GOT3 (cell line): Measurements from ENCODE around the gene ARHGAP26.

Experiments
- DNase-seq: peaks from one replicate; lab custom pipeline; 2025; ENCODE audit warnings: mixed read lengths; lab: John Stamatoyannopoulos, UW

Gene ARHGAP26

DNA sequence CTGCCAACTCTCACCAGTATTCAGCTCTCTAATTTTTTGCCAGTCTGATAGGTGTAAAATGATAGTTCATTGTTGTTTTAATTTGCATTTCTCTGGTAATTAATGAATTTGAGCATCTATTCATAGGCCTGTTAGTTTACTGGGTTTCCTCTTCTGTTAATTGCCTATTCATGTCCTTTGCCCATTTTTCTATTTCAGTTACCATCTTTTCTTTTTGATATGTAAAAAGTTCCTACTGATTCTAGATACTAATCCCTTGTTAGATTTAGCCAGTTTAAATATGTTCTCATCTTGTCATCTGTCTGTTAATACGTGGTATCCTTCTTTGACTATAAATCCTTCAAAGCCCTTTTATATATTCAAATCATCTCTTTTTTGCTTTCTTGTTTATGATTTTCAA, 247.8 kb downstream of the ARHGAP26 start:
- DNase-seq, result no peak

DNA sequence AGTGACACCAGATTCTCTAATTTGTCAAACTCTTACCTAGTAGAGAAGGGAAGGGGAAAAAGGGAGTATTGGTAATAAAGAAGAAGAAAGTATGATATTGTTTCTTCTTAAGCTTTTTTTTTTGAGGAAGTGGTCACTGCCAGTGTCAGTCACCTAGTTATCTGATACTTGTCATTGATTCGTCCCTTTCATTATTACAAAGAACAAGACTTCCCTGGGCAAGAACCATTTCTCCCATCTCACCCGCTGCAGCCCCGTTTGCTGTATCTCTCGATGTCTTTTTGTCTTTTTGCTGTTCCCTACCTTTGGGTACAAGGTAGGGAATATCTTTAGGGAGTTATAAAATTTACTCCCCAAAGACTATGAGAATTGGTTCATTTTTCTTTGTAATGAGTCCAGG, 249.0 kb downstream of the ARHGAP26 start:
- no peak for DNase-seq

DNA sequence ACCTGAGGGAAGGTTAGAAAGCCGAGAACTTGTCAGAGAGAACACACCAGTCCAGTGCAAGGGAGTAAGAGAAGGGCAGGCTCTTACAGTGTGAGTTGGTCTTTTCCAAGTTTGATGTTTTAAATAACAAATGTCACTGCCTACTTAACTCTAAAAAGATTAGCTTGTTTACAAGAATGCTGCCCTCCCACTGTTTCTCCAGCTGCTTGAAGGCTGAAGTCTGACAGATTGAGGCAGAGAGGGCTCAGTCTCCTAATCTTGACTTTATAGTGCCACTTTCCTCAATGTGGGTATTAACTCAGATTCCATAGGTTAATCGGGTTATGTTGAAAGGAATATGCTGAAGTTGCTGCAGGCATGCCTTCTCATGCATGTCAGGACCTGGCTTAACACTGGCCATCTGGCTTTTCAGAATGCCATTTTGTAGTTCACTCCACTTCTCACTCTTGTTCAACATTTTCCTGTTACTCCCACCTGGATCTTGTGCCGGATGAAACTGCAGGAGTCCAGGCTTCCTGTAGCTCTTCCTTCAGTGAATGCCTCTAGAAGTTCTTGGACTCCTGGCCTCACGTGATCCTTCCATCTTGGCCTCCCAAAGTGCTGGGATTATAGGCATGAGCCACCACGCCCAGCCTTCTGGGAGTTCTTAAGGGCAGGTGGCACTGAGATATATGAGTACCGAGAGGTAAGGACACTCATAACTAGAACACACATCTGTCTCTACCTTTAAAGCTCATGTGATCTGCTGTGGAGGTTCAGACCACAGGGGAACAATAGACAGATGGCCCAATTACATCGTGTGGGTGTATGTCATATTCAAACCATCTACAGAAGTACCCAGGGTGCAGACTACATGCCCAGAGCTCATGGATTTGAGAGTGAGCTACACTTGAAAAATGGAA, 249.7 kb downstream of the ARHGAP26 start:
- DNase-seq, result no peak

DNA sequence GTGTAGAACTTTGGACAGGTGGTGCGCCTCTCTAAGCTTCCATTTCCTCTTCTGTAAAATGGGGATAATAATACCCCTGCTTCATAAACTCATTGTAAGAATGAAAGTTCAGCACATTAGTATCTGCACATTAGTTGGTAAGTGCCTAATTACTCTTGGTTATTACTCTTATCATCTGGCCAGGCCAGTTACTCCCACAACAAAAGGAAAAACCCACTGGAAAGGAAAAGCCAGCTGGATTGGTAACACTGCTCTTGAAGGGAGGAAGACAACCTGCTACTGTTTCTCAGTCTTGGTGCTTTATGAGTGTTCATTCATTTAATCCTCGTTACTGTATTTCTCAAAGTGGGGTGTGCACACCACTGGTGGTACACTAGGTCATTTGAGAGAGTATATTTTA, 251.4 kb downstream of the ARHGAP26 start:
- no peak for DNase-seq

DNA sequence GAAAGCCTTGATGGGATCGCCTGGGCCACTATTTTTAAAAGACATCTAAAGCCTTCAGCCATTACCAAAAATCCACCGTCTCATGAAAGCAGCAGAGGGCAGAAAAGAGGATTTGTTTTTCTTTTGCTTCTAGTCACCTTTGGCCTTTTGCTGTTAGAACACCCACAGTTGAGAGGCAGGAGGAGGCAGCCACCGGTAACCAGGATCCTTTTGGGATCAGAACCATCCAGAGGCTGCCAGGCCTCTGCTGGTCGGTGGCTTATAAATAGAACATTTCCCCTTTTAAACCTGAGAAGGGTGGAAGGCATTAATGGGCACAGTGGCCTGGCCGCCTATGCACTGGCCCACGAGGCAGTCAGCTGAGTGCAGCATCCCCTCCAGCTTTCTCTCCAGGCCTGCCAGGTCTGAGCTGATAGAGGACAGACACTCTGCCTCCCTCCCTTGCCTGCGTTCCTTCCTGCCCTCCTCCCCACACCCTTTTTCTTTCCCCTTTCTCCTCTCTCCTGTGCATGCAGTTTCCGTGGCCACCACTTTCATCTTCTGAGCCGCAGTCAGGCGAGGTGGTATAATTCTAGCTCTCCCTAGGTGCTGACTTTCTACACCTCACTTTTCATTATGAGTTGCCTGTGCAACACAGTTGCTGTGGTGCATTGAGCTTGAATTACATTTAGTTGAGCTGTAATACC, 253.4 kb downstream of the ARHGAP26 start:
- no peak for DNase-seq

DNA sequence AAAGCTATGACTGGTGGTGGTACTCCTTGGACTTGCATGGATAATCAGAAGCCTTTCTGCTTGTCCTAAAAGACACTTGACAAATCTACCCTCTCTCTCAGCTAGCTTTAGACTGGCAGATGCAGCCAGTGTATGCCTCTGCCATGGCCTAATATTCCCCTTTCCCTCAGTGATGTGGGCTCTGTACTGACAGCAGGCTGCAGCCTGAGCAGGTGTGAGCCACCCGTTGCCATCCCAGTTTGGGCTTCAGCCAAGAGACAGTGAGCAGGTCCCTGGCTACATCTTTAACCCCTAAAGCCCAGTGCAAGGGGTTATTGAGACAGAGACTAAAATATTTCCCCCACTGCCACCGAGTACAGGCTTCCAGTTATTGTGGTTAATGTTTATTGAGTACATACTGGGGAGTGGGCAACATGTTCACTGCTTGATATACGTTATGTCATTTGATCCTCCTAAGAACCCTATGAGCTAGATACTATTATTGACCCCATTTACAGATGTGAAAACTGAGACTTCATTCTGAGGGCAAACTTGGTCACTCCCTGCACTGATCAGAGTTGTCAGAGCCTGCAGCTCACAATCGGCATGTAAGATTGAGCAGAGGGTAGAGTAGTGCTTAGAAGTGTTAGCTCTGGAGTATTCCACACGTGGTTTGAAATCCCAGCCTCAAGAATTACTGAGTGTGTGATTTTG, 254.2 kb downstream of the ARHGAP26 start:
- DNase-seq, result no peak

DNA sequence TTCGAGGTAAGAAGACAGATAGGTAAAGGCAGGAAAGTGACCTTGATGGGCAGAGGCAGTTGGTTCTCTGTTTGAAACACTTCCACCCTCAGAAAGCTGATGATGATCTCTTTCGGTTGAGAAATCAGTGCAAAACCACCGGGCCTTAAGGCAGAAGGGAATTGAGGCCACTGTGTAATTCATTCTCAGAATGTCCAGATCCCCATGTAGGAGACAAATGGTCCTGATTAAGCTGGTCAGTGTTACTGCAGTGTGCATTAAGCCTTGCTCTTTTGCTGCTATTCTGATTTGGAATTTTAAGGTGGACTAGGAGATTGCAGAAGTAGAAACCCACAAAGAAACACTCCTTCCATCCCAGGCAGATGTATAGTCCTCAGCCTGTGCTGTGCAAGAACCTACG, 255.2 kb downstream of the ARHGAP26 start:
- DNase-seq, result no peak

DNA sequence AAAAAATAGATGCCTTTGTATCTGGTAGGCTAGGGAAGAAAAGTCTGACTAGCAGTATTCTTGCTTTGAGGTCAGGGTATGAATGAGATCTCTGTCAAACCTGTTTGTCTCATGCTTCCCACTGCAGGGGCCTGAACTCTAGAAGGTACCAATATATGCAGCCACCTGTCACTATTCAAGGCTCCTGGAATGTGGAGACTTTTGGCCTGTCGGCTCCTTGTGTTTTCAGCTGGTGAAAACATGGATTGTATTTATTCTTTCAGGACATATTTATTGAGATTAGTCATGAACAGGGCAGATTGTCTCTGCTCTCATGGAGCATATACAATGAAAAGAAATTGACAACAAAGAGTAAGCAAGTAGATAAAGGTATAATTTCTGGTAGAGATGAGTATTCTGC, 255.8 kb downstream of the ARHGAP26 start:
- no peak for DNase-seq

DNA sequence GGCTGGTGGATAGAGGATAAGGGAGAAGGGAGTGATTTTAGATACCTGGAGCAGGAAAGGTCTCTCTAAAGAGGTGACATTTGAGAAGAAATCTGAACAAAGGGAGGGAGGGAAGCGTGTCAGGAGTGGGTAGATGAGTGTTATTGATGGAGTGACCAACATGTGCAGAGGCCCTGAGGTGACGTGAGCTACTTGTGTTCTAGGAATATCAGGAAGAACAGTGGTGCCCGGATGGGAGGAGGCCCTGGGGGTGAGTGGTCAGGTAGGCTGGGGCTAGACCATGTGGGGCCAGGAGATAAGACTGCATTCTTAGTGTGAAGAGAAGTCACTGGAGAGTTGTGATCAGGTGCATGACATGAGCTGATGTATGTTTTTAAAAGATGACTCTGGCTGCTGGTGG, 256.2 kb downstream of the ARHGAP26 start:
- DNase-seq, result no peak

DNA sequence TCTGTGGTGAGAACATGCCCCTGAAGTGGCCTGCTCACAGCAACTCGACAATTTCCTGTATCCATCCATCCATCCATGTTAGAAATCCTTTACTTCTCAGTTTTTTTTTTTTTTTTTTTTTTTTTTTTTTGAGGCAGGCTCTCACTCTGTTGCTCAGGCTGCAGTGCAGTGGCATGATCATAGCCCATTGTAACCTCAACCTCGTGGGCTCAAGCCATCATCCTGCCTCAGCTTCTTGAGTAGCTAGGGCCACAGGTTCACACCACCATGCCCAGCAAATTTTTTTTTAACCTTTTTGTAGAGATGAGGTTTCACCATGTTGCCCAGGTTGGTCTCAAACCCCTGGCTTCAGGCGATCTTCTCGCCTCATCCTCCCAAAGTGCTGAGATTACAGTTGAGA, 259.1 kb downstream of the ARHGAP26 start:
- no peak for DNase-seq

DNA sequence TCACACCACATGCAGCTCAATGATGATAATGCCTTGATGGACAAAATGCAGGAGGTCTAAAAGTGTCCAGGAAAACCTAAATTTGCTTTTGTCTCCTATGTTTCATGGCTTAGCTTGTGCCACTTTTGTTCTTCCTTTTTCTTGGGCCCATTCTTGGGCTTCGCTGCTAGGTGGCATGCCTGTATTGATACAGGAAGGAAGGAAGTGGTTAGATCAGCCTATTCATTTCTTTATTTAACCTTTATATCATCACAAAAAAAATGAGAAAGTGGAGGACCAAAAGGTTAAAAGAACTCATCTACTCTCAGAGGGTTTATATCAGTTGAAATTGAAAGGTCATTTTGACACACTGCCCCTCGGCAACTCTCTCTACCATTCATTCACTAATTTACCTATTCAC, 260.2 kb downstream of the ARHGAP26 start:
- DNase-seq, result no peak

DNA sequence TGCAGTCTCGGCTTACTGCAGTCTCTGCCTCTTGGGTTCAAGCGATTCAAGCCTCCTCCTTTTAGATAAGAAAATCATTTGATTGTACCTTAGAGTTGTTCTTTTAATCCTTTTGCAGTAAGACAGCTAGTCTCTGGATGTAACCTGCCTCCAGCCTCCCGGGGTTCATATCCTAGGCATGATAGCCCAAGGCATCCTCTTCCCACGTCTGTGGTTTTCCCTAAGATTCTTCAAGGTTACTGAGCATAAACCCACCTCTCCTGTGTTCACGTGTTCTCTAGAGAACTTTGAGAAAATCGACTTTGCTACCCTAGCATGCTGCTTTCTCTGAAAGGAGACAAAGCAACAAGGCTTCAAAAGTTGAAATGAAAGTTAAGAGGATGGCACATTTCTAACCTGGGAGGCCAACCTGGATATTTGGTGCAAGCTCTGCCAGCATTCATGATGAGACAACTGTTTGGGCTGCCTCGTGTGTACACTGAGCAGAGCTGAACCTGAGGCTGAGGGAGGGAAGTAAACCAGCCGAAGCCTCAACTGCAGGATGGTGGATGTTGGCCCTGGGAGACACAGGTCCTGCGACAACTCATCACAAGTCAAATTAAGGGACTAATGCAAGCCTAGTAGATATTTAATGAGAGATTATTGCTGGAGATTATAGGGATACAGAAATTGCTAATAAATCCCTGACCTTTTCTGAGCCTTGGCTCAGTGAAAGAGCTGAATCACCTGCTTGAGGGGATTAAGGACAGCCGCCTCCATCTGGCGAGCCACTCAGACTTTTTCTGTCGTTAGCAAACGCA, 261.8 kb downstream of the ARHGAP26 start:
- DNase-seq, result no peak

DNA sequence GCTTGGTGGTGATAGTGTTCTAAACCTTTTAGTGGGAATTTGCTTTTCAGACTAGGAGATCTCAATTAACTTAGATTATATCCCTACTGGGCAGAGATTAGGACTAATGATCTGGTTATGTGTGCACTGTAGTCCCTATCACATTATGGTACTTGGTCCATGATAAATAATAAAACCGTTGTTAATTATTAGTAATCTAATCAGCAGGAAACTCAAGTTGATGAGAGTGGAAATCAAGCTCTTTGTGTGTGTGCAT, 262.3 kb downstream of the ARHGAP26 start:
- no peak for DNase-seq

DNA sequence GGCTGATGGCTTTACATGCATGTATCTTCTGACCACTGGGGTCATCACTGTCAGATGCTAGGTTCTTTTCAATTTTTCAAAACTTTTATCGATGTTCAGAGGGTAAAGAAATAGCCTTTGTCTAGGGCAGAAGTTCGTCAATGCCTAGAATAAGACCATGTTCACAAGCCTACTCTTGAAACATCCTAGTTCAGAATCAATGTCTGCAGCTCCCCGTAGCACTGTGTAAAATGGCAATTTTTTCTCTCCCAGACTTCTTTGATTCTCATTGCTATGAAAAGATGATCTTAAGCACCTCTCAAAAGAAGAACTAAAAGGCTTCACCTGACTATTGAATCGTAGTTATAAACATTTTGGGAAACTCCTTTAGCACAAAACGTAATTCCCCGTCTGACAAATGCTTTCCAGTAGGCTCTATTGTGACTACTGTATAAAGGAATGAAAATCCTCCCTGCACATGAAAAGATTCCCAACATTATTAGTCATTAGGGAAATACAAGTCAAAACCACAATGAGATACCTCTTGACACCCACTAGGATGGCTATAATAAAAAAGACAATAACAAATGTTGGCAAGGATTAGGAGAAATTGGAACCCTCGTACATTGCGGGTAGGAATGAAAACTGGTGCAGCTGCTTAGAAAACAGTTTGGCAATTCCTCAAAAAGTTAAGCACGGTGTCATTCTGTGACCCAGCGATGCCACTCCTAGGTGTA, 263.5 kb downstream of the ARHGAP26 start:
- DNase-seq, result no peak

DNA sequence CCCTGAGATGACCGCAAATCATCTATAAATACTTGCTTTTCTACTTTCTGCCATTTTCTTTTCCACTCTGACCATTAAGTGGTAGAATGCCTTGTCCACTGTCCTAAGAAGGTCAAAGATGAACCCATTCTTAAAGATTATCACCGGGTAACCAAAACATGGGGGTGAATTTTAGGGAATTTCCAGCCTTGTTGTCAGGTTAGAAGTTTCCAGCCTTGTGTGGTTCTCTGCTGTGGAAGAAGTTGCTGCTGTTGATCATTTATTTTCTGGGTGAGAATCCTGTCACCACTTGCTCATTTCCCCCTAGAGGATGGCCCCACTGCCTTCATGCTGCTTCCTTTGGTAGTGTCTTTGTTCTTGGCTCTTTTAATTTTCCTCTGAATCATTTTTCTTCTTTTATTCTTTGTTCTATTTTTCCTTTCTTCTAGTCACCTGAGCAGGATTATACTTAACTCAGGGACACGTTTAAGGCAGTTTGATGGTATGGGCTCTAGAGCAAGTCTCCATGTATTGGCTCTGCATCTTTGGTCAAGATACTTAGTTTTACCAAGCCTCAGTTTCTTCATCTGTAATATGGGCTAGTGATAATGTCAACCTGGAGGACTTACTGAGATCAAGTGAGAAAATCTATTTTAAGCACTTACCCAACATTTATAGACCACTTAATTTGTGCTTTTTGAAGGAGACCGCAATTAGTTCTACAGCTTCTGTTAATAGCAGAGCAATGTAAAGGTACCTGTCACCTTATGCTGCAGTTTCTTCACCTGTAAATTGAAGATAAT, 266.2 kb downstream of the ARHGAP26 start:
- no peak for DNase-seq

DNA sequence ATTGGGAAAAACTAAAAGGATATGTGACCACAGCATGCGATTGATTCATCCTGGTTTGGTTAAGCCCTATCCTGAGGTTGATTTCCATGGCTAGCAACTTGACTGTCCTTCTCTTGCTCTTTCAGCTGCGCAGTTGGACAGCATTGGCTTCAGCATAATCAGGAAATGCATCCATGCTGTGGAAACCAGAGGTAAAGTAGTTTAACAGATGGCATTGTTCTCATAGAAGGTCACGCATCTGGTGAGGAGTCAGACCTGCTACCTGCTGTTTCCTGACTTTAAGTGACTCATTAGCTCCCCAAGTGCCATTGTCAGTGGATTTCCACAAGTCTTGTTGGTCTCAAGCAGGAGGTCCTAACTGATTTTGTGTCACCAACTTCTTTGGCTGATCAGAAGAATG, 266.9 kb downstream of the ARHGAP26 start:
- DNase-seq, result no peak

DNA sequence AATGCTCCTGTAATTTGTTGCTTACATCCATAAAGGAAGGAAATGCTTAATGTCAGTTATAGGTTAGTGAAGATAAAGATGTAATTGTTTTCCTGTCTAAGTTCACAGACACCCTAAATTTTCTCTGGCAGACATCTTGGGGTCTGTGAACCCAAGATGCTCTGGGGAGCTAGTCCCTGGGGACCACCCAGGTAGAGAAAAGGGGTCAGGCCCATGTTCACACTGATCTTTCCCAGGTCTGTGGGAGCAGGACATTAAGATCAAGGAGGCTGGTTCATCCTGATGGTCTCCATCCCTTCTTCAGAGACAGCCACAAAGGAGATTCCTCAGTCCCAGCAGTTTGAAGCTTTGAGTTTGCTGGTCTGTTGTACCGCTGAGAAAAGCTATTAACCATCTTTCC, 267.5 kb downstream of the ARHGAP26 start:
- DNase-seq, result no peak

DNA sequence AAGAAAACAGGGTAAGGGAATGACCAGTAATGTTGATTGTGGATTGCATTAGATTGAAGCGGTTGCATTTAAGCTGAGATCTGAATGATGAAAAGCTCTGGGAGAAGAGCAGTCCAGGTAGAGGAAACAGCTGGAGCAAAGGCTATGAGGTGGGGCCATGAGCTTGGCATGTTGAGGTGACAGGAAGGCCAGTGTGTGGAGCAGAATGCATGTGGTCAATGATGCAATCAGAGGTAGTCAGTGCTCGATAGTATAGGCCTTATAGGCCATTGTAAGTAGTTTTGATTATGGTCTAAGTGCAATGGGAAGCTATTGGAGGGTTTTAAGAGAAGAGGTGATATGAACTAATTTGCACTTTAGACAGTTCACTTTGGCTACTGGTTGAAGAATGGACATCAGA, 270.4 kb downstream of the ARHGAP26 start:
- DNase-seq, result no peak

DNA sequence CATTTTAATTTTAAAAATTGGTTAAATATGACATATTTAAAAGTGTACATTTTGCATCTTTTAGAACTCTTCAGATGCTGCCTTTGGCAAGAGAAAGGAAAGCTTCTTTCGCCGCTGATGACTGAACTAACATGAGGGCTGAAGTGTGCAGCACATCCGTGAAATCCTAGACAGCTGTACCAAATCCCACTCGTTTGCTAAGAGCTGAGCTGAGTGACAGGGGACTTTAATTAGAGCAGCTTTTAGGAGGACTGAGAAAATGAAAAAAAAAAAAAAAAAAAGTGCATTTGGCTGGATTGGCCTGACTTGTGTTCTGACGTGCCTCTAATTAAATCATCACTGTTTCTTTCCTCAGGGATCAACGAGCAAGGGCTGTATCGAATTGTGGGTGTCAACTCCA, 271.3 kb downstream of the ARHGAP26 start:
- no peak for DNase-seq

DNA sequence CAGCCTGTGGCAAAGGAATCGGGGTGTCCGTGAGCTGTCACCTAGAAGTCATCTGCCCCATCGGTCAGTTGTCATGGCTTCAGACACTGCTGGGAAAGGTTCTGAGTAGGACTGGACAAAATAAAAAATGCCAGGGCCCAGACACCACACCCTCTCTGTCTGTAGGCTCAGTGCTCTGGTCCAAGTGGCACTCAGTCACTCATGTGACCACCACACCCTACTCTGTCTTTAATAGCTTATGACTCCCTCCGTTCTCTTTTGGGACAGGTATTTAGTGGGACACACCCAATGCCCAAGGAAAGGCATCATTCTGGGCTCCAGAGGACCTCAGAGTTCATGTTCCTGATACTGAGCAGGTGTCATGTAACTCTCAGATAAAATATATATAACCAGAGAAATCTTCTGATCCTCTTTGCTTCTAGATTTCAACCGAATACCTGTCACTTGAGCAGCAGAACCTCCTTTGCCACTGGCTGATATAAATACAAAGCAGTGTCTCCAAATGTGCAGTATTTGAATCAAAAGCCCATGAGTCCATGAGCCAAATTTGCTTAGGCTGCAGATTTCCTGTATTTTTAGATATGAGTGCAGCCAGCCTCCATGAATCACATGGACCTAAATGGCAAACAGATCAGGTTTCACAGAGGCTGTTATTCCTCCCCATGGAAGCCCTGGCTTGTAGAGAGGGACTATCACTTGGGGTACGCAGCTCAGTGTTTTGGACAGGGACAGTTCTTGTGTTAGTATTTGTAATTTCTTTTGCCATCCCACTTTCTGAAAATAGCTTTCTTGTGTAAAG, 272.0 kb downstream of the ARHGAP26 start:
- no peak for DNase-seq
